SU-DHL-6 (cell line): ENCODE measurements around the gene SLC13A2.

Experiments
- EZH2phosphoT487 ChIP-seq: fragments of 200-600 bp; sonication (generic), shearing (Covaris generic); conservative IDR thresholded peaks from 2 replicates; pipeline ENCODE4 v1.6.1; 2018; ENCODE audit warnings: mild to moderate bottlenecking, antibody characterized with exemption, low read length, moderate library complexity, mixed read lengths
- TF ChIP-seq, protein P1 (sequence below): fragments of 200-600 bp; sonication (generic); IDR thresholded peaks from one replicate; pipeline ENCODE4 v1.5.1; 2017; ENCODE audit warnings: antibody characterized with exemption, mild to moderate bottlenecking, low read length, moderate library complexity; ENCODE audit not compliant: insufficient read depth, poor library complexity, severe bottlenecking

- no peak for TF ChIP-seq EZH2phosphoT487
- TF ChIP-seq, protein P1, sequence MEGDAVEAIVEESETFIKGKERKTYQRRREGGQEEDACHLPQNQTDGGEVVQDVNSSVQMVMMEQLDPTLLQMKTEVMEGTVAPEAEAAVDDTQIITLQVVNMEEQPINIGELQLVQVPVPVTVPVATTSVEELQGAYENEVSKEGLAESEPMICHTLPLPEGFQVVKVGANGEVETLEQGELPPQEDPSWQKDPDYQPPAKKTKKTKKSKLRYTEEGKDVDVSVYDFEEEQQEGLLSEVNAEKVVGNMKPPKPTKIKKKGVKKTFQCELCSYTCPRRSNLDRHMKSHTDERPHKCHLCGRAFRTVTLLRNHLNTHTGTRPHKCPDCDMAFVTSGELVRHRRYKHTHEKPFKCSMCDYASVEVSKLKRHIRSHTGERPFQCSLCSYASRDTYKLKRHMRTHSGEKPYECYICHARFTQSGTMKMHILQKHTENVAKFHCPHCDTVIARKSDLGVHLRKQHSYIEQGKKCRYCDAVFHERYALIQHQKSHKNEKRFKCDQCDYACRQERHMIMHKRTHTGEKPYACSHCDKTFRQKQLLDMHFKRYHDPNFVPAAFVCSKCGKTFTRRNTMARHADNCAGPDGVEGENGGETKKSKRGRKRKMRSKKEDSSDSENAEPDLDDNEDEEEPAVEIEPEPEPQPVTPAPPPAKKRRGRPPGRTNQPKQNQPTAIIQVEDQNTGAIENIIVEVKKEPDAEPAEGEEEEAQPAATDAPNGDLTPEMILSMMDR = no peak
Observed at GRCh38 chr17:28509789-28510188, 36.3 kb downstream of the SLC13A2 start.
